Testis (tissue), 2 donors: Measurements from ENCODE around the gene AMOTL1.

Source experiments
- POLR2A ChIP-seq: fragments of 450-650 bp; IDR thresholded peaks from one replicate; pipeline ENCODE4 v1.6.1; 2017; ENCODE audit warnings: antibody characterized with exemption, mild to moderate bottlenecking, moderate library complexity
- TF ChIP-seq, protein P1 (sequence below), 3 experiments: fragments of 450-650 bp in 2 of 3; fragments of 200-600 bp in 1 of 3; sonication (generic) in 1 of 3; IDR thresholded peaks; one replicate each; pipeline ENCODE4 v1.5.1; 2016 to 2019; ENCODE audit warnings: antibody characterized with exemption in 3 of 3, mild to moderate bottlenecking in 2 of 3, moderate library complexity in 1 of 3

DNA sequence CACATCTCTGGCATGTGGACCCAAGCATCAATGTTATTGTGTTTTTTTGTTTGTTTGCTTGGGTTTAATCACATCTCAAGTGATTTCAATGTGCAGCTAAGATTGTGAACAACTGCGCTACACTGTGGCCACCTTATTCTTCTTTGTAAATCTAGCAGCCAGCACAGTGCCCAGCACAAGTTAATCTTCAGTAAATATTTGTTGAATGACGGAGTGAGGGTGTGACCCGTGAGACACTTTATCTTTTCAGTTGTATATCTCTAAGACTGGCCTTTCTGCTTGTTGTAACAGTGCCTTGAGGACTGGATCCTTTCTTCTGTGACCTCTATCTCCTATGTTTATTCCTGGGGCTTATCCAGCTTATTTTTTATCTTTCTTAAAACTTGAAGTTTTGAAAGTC lies 21.4 kb upstream of the AMOTL1 start:
- TF ChIP-seq POLR2A, result no peak
- TF ChIP-seq, protein P1, sequence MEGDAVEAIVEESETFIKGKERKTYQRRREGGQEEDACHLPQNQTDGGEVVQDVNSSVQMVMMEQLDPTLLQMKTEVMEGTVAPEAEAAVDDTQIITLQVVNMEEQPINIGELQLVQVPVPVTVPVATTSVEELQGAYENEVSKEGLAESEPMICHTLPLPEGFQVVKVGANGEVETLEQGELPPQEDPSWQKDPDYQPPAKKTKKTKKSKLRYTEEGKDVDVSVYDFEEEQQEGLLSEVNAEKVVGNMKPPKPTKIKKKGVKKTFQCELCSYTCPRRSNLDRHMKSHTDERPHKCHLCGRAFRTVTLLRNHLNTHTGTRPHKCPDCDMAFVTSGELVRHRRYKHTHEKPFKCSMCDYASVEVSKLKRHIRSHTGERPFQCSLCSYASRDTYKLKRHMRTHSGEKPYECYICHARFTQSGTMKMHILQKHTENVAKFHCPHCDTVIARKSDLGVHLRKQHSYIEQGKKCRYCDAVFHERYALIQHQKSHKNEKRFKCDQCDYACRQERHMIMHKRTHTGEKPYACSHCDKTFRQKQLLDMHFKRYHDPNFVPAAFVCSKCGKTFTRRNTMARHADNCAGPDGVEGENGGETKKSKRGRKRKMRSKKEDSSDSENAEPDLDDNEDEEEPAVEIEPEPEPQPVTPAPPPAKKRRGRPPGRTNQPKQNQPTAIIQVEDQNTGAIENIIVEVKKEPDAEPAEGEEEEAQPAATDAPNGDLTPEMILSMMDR (IDR thresholded peaks at IDR 0.05), result no peak
